ENCODE results near the gene FBXO42. TPM values are rescaled to one million over a fixed set of nuclear protein-coding genes. Genes with fewer than 3 reads are reported as not detected.

The FBXO42 gene
- total RNA-seq, 1 donor from 2014 or later: 16.1 TPM

DNA sequence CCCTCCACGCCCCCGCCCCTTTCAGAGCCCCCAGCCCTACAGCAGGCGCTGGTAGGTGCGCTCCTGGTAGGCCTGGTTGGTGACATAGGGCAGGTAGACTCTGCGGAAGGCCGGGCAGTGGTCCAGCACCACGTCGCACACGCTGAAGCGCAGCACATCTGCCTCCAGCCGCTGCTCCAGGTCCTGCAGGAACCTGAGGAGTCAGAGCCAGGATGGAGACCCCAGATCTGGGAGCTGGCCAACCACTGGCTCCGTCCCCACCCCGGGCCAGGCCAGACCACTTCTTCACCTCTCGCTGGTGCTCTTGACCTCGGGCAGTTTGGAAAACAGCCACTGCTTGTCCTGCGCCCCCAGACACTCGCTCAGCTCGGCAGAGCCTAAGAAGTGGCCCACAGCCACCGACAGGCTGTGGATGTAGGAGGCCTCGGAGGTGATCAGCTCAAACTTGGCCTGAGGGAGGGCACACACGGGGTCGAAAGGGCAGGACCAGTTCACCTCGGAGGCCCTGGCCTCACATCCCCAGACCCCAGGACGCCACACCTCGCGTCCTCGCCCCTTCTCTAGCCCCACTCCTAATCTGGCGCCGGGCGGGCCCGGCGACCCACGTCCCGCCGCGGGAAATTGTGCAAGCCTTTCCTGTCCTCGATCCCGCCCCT lies 146.3 kb downstream of the FBXO42 start:
- no peak for DNase-seq (ENCODE audit: low spot score)

DNA sequence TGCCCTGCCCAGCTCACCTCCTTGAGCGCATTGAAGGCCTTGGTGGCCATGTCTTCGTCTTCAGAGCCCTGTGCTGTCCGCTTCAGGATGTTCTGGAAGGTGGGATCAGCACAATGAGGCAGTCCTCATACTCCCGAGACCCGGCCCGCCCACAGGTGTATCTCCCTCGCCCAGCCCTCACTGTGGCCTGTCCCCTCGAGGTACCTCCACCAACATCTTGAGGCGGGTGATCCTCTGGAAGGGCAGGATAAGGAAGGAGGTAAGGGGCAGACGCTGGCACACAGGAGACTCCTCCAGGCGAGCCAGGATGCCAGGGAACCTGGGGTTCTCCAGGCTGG lies 147.0 kb downstream of the FBXO42 start:
- DNase-seq (ENCODE audit: low spot score): no peak

DNA sequence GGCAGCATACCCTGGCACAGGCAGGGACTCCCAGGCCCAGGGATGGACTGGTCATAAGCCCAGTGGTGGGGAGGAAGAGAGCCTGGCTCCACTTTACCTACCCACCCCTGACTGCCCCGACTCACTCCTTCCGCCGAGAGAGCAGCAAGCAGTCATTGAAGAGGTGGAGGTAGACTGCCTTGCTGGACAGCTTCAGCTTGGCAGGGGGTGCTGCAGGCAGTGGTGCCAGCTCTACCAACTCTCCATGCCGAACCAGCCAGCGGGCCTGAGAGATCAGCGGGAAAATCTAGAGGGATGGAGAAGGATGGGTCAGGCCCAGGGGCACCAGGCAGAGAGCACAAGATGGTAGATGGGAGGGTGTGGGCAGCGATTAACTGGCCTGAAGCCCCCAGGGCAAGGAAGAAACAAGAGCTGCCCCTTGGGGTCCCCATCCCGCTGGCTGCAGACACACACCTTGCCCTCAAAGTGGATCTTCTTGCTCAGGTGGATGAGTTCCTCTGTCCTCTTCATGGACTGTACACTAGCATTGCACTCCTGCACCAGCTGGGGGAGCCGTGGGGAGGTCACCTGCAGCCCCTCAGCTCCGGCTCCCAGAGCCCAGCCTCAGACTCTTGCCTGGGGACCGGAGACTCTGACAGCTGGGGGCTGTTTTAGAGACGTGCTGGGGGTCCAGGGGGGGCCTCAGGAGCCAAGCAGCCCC lies 147.5 kb downstream of the FBXO42 start:
- DNase-seq (ENCODE audit: low spot score): no peak

DNA sequence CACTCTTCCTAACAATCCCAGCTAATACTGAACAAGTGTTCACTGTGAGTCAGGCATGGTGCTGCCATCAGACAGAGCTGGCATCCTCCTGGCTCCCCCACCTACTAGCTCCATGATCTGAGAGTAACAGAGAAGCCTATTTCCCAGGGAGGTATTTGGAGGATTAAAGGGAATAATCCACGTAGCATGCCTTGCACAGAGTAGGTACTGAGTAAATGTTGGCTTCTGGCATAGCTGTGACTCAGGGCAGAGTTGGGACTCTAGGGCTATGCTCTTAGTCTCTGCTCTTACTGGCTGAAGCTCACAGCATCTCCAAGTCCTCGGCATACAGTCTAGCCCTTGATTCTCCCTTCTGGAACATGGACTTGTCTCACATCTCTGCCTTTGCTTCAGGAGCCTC lies 148.1 kb downstream of the FBXO42 start:
- DNase-seq (ENCODE audit: low spot score): no peak

DNA sequence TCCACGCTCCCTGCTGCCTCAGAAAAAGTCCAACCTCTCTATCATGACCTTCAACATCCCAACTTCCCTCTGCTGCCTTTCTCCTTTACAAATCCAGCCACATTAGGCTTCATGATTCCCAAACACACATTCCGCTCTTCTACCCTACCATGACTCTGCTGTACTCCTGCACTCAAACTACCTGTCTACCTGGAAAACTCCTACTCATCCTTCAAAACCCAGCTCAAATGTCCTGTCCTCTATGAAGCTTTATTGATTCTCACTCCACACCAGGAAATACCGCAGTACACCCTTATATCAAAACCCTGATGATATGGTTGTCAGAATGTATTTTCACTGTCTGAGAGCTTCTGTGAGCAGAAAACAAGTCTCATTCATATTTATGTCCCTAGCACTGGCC lies 148.7 kb downstream of the FBXO42 start:
- no peak for DNase-seq (ENCODE audit: low spot score)

GRCh38 chr1:16202281-16203210 lies 149.7 kb downstream of the FBXO42 start:
- no peak for DNase-seq (ENCODE audit: low spot score)

DNA sequence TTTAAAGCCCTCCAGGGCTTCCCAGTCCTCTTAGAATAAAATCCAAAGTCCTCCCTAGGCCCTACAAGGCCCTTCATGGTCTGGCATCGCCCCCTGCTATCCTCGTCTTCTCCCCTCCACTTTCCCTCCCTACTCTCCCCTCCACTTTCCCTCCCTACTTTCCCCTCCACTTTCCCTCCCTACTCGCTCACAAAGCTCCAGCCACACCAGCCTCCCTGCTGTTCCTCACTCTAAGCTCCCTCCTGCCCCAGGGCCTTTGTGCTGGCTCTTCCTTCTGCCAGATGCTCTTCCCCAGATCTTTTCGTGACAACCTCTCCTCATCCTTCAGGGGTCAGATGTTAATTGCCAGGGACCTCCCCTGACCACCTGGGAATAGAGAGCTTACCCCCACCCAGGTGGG lies 152.6 kb downstream of the FBXO42 start:
- DNase-seq (ENCODE audit: low spot score): no peak

DNA sequence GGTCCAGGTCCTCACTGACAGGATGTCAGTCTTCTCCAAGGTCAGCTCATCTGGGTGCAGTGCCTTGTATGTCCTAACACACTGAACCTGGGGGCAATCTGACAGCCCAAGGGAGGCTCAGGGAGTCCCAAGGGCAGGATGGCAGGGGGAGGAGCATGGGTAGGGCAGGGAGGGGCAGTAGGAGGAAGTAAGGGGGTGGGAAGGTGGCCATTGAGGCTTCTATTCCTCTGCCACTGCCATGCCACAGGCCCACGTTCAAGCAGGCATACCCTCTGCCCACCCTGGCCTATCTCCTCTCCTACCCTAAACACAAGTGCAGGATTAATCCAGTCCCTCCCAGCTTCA lies 153.2 kb downstream of the FBXO42 start:
- DNase-seq (ENCODE audit: low spot score): no peak

GRCh38 chr1:16198444-16199156 lies 153.7 kb downstream of the FBXO42 start:
- no peak for DNase-seq (ENCODE audit: low spot score)

- no peak for DNase-seq (ENCODE audit: low spot score)
Observed at GRCh38 chr1:16196874-16197273, 155.4 kb downstream of the FBXO42 start.

Other genes with a start within 250 kb of the FBXO42 start
- 21.7 TPM for gene EPHA2, start 196.4 kb downstream of the FBXO42 start, total RNA-seq (ENCODE audit: insufficient read depth, low replicate concordance)
- gene ARHGEF19, start 139.8 kb downstream of the FBXO42 start, total RNA-seq (ENCODE audit: insufficient read depth, low replicate concordance): 26.5 TPM
- gene CPLANE2, start 115.3 kb downstream of the FBXO42 start, total RNA-seq (ENCODE audit: insufficient read depth, low replicate concordance): 0.48 TPM
- gene SZRD1, start 14.8 kb upstream of the FBXO42 start, total RNA-seq (ENCODE audit: insufficient read depth, low replicate concordance): 24.1 TPM
- not detected for gene SPATA21, start 84.9 kb upstream of the FBXO42 start, total RNA-seq (ENCODE audit: insufficient read depth, low replicate concordance)
- gene NECAP2, start 88.2 kb upstream of the FBXO42 start, total RNA-seq (ENCODE audit: insufficient read depth, low replicate concordance): 51.3 TPM
- gene RNU1-1, start 161.8 kb upstream of the FBXO42 start, total RNA-seq (ENCODE audit: insufficient read depth, low replicate concordance): under 0.01 TPM

All from umbilical cord (tissue), 2 donors.